ENCODE results near the gene DCANP1. TPM values are rescaled to one million over a fixed set of nuclear protein-coding genes. Genes with fewer than 3 reads are reported as not detected.

The DCANP1 gene
- total and polyA plus RNA-seq, 9 of the 15 experiments (the other 6 are each of a cell fraction or from before 2014, with no cell fraction given), result not detected

DNA sequence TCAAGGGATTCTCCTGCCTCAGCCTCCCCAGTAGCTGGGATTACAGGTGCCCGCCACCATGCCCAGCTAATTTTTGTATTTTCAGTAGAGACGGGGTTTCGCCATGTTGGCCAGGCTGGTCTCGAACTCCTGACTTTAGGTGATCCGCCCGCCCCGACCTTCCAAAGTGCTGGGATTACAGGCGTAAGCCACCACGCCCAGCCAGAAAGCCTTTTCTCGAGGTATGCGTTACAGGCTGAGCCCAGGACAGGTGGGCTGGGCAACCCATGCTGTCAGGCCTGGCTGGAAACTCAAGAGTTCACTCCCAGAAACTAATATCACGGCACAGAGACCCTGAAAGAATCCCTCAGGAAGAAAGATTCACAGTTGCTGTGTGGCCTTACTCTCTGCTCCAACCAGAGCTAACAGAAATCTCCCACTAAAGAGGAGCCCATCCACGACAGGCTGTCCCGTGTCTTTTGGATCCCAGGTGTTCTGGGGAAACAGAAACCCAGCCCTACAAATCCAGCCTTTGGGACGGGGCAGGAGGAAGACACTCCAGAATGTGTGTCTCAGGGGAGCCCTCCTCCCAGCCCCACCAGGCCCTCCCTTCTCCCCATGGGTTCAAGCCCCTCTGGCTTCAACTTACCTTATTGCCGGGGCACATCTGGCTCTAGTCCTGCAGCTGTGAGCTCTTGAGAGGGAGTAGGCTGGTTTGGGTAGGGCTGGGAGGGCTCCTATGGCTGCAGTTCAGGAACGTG is 4.6 kb upstream of the DCANP1 start:
- Histone ChIP-seq H3K27ac (ENCODE audit: extremely low read depth, low read depth, low read length) (no peak overlapping the region), H3K36me3 (ENCODE audit: control insufficient read depth, insufficient read depth, low read length) (no peaks in the 10 kb centered on the region), H3K9me1 (ENCODE audit: control insufficient read depth, insufficient read depth, low read length) (no peaks in the 10 kb centered on the region), H3K4me1 (replicated peaks in 1 of 2; ENCODE audit: control insufficient read depth in 2 of 2, insufficient read depth in 2 of 2, low read length in 2 of 2) (peaks cover 15 to 18% of the 10 kb centered on the region in 2 experiments), H3K27me3 (ENCODE audit: control insufficient read depth in 2 of 2, insufficient read depth in 2 of 2, low read length in 2 of 2) (no peaks in the 10 kb centered on the region; a peak in 3 of 5 replicates), H3K4me2 (ENCODE audit: insufficient read depth, low read length) (no peak overlapping the region), H4K20me1 (replicated peaks; ENCODE audit: control insufficient read depth, insufficient read depth, low read length) (no peaks in the 10 kb centered on the region; the same call in 1 of the 2 replicates), H3K4me3 (no peak overlapping the region), H3K79me2 (ENCODE audit: control insufficient read depth, insufficient read depth, low read length) (peaks cover 3% of the 10 kb centered on the region; the same call in 1 of the 3 replicates), H3K9me3 (replicated peaks; ENCODE audit: control insufficient read depth, insufficient read depth, low read depth, low read length) (no peaks in the 10 kb centered on the region), H3K9ac (ENCODE audit: insufficient read depth in 1 of 2, low read depth in 2 of 2, low read length in 2 of 2) (no peak overlapping the region), H2AFZ (ENCODE audit: low read depth, low read length) (no peak overlapping the region)
- ChIA-PET CTCF (ENCODE audit: low intra/inter-chr PET ratio) (interaction anchor here (0.6 kb wide), 1 partner anchor 1053 kb away, joined by 3 read pairs; no protein-coding TSS in a partner anchor), POLR2A (no interaction called here)
- whole genome bisulfite sequencing (ENCODE audit: insufficient coverage, low coverage, missing lambda C conversion rate), result 36% methylated on average over 11 of the region's 17 CpGs
- FAIRE-seq (no peak), ATAC-seq (no peak), DNase-seq (ENCODE audit: extremely low read depth in 1 of 4, low spot score in 3 of 4) (no peak)
- in situ Hi-C loops (cut with MboI), result no loop called here
- intact Hi-C loops (cut with micrococcal nuclease), result no loop called here
- BruUV-seq (replicated peaks), result no TSS peak
- no peak for TF ChIP-seq SMAD2 (IDR thresholded peaks at IDR 0.05; ENCODE audit: low read depth, low read length)
- TF ChIP-seq, protein P1, sequence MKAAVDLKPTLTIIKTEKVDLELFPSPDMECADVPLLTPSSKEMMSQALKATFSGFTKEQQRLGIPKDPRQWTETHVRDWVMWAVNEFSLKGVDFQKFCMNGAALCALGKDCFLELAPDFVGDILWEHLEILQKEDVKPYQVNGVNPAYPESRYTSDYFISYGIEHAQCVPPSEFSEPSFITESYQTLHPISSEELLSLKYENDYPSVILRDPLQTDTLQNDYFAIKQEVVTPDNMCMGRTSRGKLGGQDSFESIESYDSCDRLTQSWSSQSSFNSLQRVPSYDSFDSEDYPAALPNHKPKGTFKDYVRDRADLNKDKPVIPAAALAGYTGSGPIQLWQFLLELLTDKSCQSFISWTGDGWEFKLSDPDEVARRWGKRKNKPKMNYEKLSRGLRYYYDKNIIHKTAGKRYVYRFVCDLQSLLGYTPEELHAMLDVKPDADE (conservative IDR thresholded peaks at IDR 0.05; ENCODE audit: control insufficient read depth, low read depth, low read length), result no peak
- no peak for TF ChIP-seq CBX8 (IDR thresholded peaks at IDR 0.05; ENCODE audit: borderline replicate concordance, extremely low read depth, low read depth, low read length, poor library complexity, severe bottlenecking)
- TF ChIP-seq EP300 (IDR thresholded peaks at IDR 0.05; ENCODE audit: low read length), result no peak
- no peak for TF ChIP-seq KLF16 (IDR thresholded peaks at IDR 0.05)
- TF ChIP-seq, protein P2, sequence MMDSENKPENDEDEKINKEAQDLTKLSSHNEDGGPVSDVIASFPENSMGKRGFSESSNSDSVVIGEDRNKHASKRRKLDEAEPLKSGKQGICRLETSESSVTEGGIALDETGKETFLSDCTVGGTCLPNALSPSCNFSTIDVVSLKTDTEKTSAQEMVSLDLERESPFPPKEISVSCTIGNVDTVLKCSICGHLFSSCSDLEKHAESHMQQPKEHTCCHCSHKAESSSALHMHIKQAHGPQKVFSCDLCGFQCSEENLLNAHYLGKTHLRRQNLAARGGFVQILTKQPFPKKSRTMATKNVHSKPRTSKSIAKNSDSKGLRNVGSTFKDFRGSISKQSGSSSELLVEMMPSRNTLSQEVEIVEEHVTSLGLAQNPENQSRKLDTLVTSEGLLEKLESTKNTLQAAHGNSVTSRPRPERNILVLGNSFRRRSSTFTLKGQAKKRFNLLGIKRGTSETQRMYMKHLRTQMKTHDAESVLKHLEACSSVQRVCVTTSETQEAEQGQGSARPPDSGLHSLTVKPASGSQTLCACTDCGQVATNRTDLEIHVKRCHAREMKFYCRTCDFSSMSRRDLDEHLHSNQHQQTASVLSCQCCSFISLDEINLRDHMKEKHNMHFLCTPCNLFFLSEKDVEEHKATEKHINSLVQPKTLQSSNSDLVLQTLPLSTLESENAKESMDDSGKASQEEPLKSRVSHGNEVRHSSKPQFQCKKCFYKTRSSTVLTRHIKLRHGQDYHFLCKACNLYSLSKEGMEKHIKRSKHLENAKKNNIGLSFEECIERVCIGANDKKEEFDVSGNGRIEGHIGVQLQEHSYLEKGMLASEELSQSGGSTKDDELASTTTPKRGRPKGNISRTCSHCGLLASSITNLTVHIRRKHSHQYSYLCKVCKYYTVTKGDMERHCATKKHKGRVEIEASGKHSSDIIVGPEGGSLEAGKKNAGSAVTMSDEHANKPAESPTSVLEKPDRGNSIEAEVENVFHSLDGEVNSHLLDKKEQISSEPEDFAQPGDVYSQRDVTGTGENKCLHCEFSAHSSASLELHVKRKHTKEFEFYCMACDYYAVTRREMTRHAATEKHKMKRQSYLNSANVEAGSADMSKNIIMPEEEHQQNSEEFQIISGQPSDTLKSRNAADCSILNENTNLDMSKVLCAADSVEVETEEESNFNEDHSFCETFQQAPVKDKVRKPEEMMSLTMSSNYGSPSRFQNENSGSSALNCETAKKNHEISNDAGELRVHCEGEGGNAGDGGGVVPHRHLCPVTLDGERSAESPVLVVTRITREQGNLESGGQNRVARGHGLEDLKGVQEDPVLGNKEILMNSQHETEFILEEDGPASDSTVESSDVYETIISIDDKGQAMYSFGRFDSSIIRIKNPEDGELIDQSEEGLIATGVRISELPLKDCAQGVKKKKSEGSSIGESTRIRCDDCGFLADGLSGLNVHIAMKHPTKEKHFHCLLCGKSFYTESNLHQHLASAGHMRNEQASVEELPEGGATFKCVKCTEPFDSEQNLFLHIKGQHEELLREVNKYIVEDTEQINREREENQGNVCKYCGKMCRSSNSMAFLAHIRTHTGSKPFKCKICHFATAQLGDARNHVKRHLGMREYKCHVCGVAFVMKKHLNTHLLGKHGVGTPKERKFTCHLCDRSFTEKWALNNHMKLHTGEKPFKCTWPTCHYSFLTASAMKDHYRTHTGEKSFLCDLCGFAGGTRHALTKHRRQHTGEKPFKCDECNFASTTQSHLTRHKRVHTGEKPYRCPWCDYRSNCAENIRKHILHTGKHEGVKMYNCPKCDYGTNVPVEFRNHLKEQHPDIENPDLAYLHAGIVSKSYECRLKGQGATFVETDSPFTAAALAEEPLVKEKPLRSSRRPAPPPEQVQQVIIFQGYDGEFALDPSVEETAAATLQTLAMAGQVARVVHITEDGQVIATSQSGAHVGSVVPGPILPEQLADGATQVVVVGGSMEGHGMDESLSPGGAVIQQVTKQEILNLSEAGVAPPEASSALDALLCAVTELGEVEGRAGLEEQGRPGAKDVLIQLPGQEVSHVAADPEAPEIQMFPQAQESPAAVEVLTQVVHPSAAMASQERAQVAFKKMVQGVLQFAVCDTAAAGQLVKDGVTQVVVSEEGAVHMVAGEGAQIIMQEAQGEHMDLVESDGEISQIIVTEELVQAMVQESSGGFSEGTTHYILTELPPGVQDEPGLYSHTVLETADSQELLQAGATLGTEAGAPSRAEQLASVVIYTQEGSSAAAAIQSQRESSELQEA (IDR thresholded peaks at IDR 0.05; ENCODE audit: low read depth), result no peak
- TF ChIP-seq HNRNPH1 (optimal IDR thresholded peaks at IDR 0.05; ENCODE audit: low read depth, low read length), result no peak
